Stimulated activated CD8-positive, alpha-beta memory T cell treated with anti-CD3 and anti-CD28 coated beads, Interleukin-4, amount 100 ng/mL, for 1 hour (primary cell): Measurements from ENCODE around the gene GUCY2D.
"Not testable (repeated sequence)": the region's sequence is repeated elsewhere in the genome, so short reads cannot be mapped to it uniquely, and the experiment has no call there.

Source experiments
- DNase-seq, 2 donors: peaks; one replicate each; pipeline ENCODE4 v3.0.0-alpha.2; 2020; ENCODE audit warnings: low read depth in 2 of 2, low spot score in 1 of 2

The GUCY2D gene

GRCh38 chr17:8041979-8042378 lies 39.6 kb downstream of the GUCY2D start:
- no peak for DNase-seq

- no peak for DNase-seq
These were observed 42.7 kb downstream of the GUCY2D start for GRCh38 chr17:8044819-8045810.

- no peak for DNase-seq
These were observed 44.0 kb downstream of the GUCY2D start for GRCh38 chr17:8046306-8046928.

- no peak for DNase-seq
These were observed 44.7 kb downstream of the GUCY2D start for GRCh38 chr17:8046929-8047768.

GRCh38 chr17:8047769-8048110 lies 45.3 kb downstream of the GUCY2D start:
- no peak for DNase-seq

GRCh38 chr17:8048236-8048635 lies 45.8 kb downstream of the GUCY2D start:
- no peak for DNase-seq

GRCh38 chr17:8048736-8049135 lies 46.3 kb downstream of the GUCY2D start:
- DNase-seq: no peak

- DNase-seq: no peak
These were observed 49.4 kb downstream of the GUCY2D start for GRCh38 chr17:8051831-8052230.

GRCh38 chr17:8052256-8053252 lies 50.1 kb downstream of the GUCY2D start:
- no peak for DNase-seq

- DNase-seq: no peak
These were observed 51.2 kb downstream of the GUCY2D start for GRCh38 chr17:8053600-8053999.

- DNase-seq: no peak
These were observed 53.4 kb downstream of the GUCY2D start for GRCh38 chr17:8055851-8056231.

- peak in 1 of 2 donors; percentile 26 for DNase-seq
These were observed 54.0 kb downstream of the GUCY2D start for GRCh38 chr17:8056232-8056975.

- DNase-seq: no peak
These were observed 54.7 kb downstream of the GUCY2D start for GRCh38 chr17:8056976-8057625.

- no peak for DNase-seq
These were observed 55.3 kb downstream of the GUCY2D start for GRCh38 chr17:8057691-8058114.

GRCh38 chr17:8059131-8059530 lies 56.7 kb downstream of the GUCY2D start:
- DNase-seq: no peak

GRCh38 chr17:8060274-8060673 lies 57.9 kb downstream of the GUCY2D start:
- DNase-seq: peak; percentile 17 to 34

- DNase-seq: not testable (repeated sequence)
These were observed 59.4 kb downstream of the GUCY2D start for GRCh38 chr17:8061851-8062250.

- no peak for DNase-seq
These were observed 60.0 kb downstream of the GUCY2D start for GRCh38 chr17:8062435-8062806.

- DNase-seq: no peak
These were observed 60.5 kb downstream of the GUCY2D start for GRCh38 chr17:8062807-8063483.
